Measurements from ENCODE around the gene HMCN1. TPM values are rescaled to one million over a fixed set of nuclear protein-coding genes. Genes with fewer than 3 reads are reported as not detected.

Gene HMCN1
- total and polyA plus RNA-seq, 4 experiments from 2014 or later: 0.19 to 0.29 TPM; not detected in 2

DNA sequence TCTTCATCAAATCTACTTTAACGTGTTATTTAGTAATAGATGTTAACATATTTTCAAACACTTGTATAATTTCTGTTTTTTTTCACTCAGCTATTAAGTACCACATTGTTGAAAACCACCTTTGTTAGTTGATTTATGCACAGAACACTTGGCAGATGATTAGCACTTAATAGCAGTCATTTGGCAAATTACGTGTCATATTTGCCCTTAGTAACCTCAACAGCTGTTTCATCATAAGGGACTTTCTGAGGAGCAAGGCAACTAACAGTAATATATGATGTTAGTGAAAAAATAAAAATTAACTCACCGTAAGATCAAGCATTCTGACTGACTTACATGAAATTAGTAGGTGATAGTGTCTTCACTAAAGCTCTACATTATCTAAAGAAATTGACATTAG, 186.4 kb downstream of the HMCN1 start:
- Mint-ChIP-seq H3K4me1 (no peaks in the 10 kb centered on the region), H3K4me3 (no peak overlapping the region)
- intact Hi-C loops (cut with micrococcal nuclease): no loop called here

DNA sequence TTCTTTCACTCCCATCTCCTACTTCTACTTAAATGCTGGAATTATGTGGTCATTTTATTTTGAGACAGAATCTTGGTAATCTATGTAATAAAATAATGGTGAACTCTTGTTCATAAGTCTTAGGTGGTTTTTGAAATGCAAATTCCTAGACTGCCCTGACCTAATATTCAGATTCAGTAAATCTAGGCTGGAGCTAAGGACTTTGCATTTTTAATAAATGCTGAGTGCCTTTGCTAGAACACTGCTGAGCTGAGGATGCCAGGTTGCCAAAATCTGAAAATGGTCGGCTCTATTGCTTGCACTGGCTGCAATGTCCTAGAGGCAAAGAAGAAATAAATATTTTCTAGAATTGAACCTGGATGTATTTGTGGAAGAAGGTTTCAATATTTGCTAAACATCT, 187.4 kb downstream of the HMCN1 start:
- Mint-ChIP-seq H3K4me3 (no peak overlapping the region), H3K27me3 (peaks cover 3% of the 10 kb centered on the region in 2 donors), H3K27ac (no peak overlapping the region), H3K4me1 (no peaks in the 10 kb centered on the region), H3K36me3 (no peaks in the 10 kb centered on the region), H3K9me3 (peaks cover 0 to 3% (median 0%) of the 10 kb centered on the region in 8 donors)
- Histone ChIP-seq H3K27me3 (ENCODE audit: insufficient read depth, low read length) (no peaks in the 10 kb centered on the region), H3K9me3 (ENCODE audit: control insufficient read depth in 1 of 2, low read length in 2 of 2) (no peaks in the 10 kb centered on the region), H3K4me3 (ENCODE audit: low read length in 2 of 2) (no peak overlapping the region), H3K27ac (ENCODE audit: low read depth, low read length) (no peak overlapping the region), H3K4me1 (ENCODE audit: insufficient read depth, low read length) (no peaks in the 10 kb centered on the region), H3K36me3 (ENCODE audit: insufficient read depth, low read length) (no peaks in the 10 kb centered on the region)
- intact Hi-C loops (cut with micrococcal nuclease): no loop called here
- ChIA-PET CTCF (ENCODE audit: partially characterized antibody) (no interaction called here), POLR2A (ENCODE audit: partially characterized antibody) (no interaction called here)
- DNase-seq: no peak

More for the DNA sequence above, 186.4 kb downstream of the HMCN1 start:
- Mint-ChIP-seq H3K9me3 (peaks cover 0 to 4% (median 0%) of the 10 kb centered on the region in 8 donors), H3K36me3 (no peaks in the 10 kb centered on the region), H3K27ac (no peak overlapping the region), H3K27me3 (peaks cover 3% of the 10 kb centered on the region in 2 donors)
- Histone ChIP-seq H3K36me3 (ENCODE audit: insufficient read depth, low read length) (no peaks in the 10 kb centered on the region), H3K27ac (ENCODE audit: low read depth, low read length) (no peak overlapping the region), H3K4me1 (ENCODE audit: insufficient read depth, low read length) (no peaks in the 10 kb centered on the region), H3K4me3 (ENCODE audit: low read length in 2 of 2) (no peak overlapping the region), H3K27me3 (ENCODE audit: insufficient read depth, low read length) (no peaks in the 10 kb centered on the region), H3K9me3 (ENCODE audit: control insufficient read depth in 1 of 2, low read length in 2 of 2) (no peaks in the 10 kb centered on the region)
- ChIA-PET POLR2A (ENCODE audit: partially characterized antibody) (no interaction called here), CTCF (ENCODE audit: partially characterized antibody) (no interaction called here)
- no peak for DNase-seq

DNA sequence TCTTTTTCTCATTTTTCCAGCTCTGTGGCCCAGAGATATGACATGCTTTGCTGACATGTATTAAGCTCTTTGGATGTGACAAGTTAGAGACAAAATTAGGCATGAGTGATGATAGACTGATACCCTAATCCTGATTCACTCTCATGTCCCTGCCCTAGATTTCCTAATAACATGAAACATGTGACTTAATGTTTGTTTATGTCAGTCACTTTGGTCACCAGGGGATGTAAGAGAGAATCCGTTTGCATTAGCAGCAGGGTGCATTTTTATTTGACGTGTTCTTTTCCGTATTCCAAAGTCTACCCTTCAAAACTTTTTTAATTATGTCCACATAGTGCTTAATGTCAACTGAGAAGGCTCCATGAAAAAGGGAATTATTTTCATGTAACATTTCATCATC, 192.4 kb downstream of the HMCN1 start:
- H3K4me1 Mint-ChIP-seq: no peaks in the 10 kb centered on the region
- H3K9me3 Mint-ChIP-seq: no peaks in the 10 kb centered on the region
- POLR2A ChIA-PET (ENCODE audit: partially characterized antibody): no interaction called here
- intact Hi-C loops (cut with micrococcal nuclease): no loop called here
- no peak overlapping the region for H3K27ac ChIP-seq (ENCODE audit: low read depth, low read length)
- H3K27ac Mint-ChIP-seq: no peak overlapping the region
- CTCF ChIA-PET (ENCODE audit: partially characterized antibody): no interaction called here
- H3K4me3 Mint-ChIP-seq: no peak overlapping the region
- peaks cover 3% of the 10 kb centered on the region in 2 donors for H3K27me3 Mint-ChIP-seq
- H3K4me1 ChIP-seq (ENCODE audit: insufficient read depth, low read length): no peaks in the 10 kb centered on the region
- no peak for DNase-seq
- no peaks in the 10 kb centered on the region for H3K27me3 ChIP-seq (ENCODE audit: insufficient read depth, low read length)
- no peaks in the 10 kb centered on the region for H3K36me3 ChIP-seq (ENCODE audit: insufficient read depth, low read length)
- no peaks in the 10 kb centered on the region for H3K36me3 Mint-ChIP-seq
- H3K9me3 ChIP-seq (ENCODE audit: control insufficient read depth in 1 of 2, low read length in 2 of 2): no peaks in the 10 kb centered on the region
- no peak overlapping the region for H3K4me3 ChIP-seq (ENCODE audit: low read length in 2 of 2)

DNA sequence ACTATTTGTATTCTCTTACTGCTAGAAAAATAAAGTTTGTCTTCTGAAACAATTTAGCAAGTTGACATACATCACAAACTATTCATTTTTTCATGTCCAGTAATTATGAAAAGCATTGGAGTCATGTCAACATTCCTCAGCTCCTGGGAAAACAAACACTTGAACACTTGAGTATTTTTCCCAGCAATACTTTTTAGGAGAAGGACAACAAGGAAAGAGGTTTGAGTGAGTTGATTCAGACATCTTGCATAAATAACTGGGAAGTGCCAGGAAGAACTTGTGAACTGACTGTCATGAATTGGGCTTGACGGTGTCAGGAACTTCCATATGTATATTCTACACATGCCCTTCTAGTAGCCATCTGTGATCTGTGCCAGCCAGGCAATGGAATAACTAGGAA, 195.6 kb downstream of the HMCN1 start:
- Mint-ChIP-seq H3K27ac (no peak overlapping the region), H3K36me3 (no peaks in the 10 kb centered on the region), H3K27me3 (peaks cover 5 to 6% of the 10 kb centered on the region in 2 donors), H3K4me1 (no peaks in the 10 kb centered on the region), H3K9me3 (no peaks in the 10 kb centered on the region), H3K4me3 (no peak overlapping the region)
- Histone ChIP-seq H3K27me3 (ENCODE audit: insufficient read depth, low read length) (no peaks in the 10 kb centered on the region), H3K9me3 (ENCODE audit: control insufficient read depth in 1 of 2, low read length in 2 of 2) (no peaks in the 10 kb centered on the region), H3K4me3 (ENCODE audit: low read length in 2 of 2) (no peak overlapping the region), H3K36me3 (ENCODE audit: insufficient read depth, low read length) (no peaks in the 10 kb centered on the region), H3K27ac (ENCODE audit: low read depth, low read length) (no peak overlapping the region), H3K4me1 (ENCODE audit: insufficient read depth, low read length) (no peaks in the 10 kb centered on the region)
- CTCF ChIA-PET (ENCODE audit: partially characterized antibody): no interaction called here
- POLR2A ChIA-PET (ENCODE audit: partially characterized antibody): no interaction called here
- intact Hi-C loops (cut with micrococcal nuclease): no loop called here
- DNase-seq: no peak

DNA sequence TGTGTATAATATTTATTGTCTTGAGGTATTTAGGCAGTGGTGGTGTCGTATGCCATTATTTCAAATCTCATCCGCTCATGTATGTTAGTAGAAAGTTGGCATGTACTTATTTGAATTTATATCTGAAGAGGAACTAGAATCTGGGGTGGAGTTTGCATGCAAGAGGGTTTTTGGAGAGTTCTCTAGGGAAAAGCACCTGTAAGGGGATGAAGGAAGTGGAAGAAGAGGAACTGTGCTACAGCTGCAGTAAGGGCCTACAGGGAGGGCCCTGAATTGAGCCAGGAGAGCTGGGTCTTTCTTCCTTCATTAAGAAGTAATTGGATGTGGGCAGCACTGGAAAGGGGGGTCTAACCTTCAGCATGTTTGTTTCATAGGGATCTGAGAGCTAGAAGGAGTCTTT, 197.2 kb downstream of the HMCN1 start:
- H3K4me3 Mint-ChIP-seq: no peak overlapping the region
- ChIA-PET CTCF (ENCODE audit: partially characterized antibody) (no interaction called here), POLR2A (ENCODE audit: partially characterized antibody) (no interaction called here)
- H3K36me3 Mint-ChIP-seq: no peaks in the 10 kb centered on the region
- Histone ChIP-seq H3K4me1 (ENCODE audit: insufficient read depth, low read length) (no peaks in the 10 kb centered on the region), H3K36me3 (ENCODE audit: insufficient read depth, low read length) (no peaks in the 10 kb centered on the region), H3K27me3 (ENCODE audit: insufficient read depth, low read length) (no peaks in the 10 kb centered on the region), H3K27ac (ENCODE audit: low read depth, low read length) (no peak overlapping the region), H3K9me3 (ENCODE audit: control insufficient read depth in 1 of 2, low read length in 2 of 2) (no peaks in the 10 kb centered on the region), H3K4me3 (ENCODE audit: low read length in 2 of 2) (no peak overlapping the region)
- no peak for DNase-seq
- intact Hi-C loops (cut with micrococcal nuclease): no loop called here
- no peaks in the 10 kb centered on the region for H3K9me3 Mint-ChIP-seq
- H3K27ac Mint-ChIP-seq: no peak overlapping the region
- H3K4me1 Mint-ChIP-seq: no peaks in the 10 kb centered on the region
- H3K27me3 Mint-ChIP-seq: peaks cover 2 to 3% of the 10 kb centered on the region in 2 donors

DNA sequence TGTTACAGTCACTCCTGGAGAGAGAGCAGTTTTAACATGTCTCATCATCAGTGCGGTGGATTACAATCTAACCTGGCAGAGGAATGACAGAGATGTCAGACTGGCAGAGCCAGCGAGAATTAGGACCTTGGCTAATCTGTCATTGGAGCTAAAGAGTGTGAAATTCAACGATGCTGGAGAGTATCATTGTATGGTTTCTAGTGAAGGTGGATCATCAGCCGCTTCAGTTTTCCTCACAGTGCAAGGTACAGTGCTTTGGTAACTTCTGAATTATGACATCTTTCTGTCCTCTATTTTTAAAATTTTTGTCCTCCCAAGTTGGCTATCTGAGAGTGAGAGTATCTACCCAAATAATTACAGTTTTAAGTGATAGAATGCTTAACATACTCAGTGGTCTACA, 199.4 kb downstream of the HMCN1 start:
- Histone ChIP-seq H3K9me3 (ENCODE audit: control insufficient read depth in 1 of 2, low read length in 2 of 2) (no peaks in the 10 kb centered on the region), H3K27ac (ENCODE audit: low read depth, low read length) (no peak overlapping the region), H3K4me1 (ENCODE audit: insufficient read depth, low read length) (no peaks in the 10 kb centered on the region), H3K27me3 (ENCODE audit: insufficient read depth, low read length) (no peaks in the 10 kb centered on the region), H3K36me3 (ENCODE audit: insufficient read depth, low read length) (no peaks in the 10 kb centered on the region), H3K4me3 (ENCODE audit: low read length in 2 of 2) (no peak overlapping the region)
- Mint-ChIP-seq H3K27me3 (peaks cover 2 to 3% of the 10 kb centered on the region in 2 donors), H3K9me3 (peaks cover 0 to 12% (median 2%) of the 10 kb centered on the region in 8 donors), H3K27ac (no peak overlapping the region), H3K4me3 (no peak overlapping the region), H3K36me3 (no peaks in the 10 kb centered on the region), H3K4me1 (no peaks in the 10 kb centered on the region)
- no peak for DNase-seq
- CTCF ChIA-PET (ENCODE audit: partially characterized antibody): no interaction called here
- POLR2A ChIA-PET (ENCODE audit: partially characterized antibody): no interaction called here
- intact Hi-C loops (cut with micrococcal nuclease): no loop called here

DNA sequence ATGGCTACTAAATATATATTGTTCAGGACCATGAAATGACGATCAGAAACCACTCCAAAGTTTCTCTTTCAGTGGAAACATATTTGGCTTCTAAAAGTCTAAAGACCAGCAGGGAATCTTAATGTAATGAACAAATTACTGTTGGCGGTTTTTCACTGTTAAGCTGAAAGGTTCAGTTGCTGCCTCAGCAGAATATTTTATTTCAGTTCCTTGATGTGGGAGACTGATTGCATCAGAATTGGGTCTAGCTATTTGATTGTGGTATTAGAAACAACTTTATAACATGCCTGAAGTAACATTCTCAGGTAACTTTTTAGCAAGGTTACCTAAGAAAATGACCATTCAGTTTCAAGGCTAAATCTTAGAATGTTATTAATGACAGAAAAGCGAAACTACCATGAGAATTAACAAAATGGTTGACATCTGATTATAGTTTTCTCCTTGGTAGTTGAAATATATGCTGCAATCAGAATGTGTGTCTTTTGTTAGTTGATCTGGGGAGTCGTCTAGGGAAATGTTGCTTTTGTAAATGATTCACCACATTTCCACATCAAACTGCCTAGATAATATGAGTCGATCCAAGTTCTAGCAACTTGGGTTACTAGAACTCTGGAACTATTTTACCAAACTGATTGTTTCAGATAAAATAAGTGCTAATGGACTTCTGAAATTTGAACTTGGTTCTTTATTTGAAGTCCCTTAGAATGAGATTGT, 200.4 kb downstream of the HMCN1 start:
- H3K27ac Mint-ChIP-seq: no peak overlapping the region
- CTCF ChIA-PET (ENCODE audit: partially characterized antibody): no interaction called here
- H3K36me3 ChIP-seq (ENCODE audit: insufficient read depth, low read length): no peaks in the 10 kb centered on the region

More for the DNA sequence above, 200.4 kb downstream of the HMCN1 start:
- no peak for DNase-seq
- POLR2A ChIA-PET (ENCODE audit: partially characterized antibody): no interaction called here
- H3K9me3 ChIP-seq (ENCODE audit: control insufficient read depth in 1 of 2, low read length in 2 of 2): no peaks in the 10 kb centered on the region
- H3K27ac ChIP-seq (ENCODE audit: low read depth, low read length): no peak overlapping the region
- intact Hi-C loops (cut with micrococcal nuclease): no loop called here
- H3K4me1 ChIP-seq (ENCODE audit: insufficient read depth, low read length): no peaks in the 10 kb centered on the region
- Mint-ChIP-seq H3K27me3 (peaks cover 2 to 3% of the 10 kb centered on the region in 2 donors), H3K4me3 (no peak overlapping the region), H3K4me1 (no peaks in the 10 kb centered on the region), H3K36me3 (no peaks in the 10 kb centered on the region), H3K9me3 (peaks cover 0 to 12% (median 2%) of the 10 kb centered on the region in 8 donors)
- no peaks in the 10 kb centered on the region for H3K27me3 ChIP-seq (ENCODE audit: insufficient read depth, low read length)
- H3K4me3 ChIP-seq (ENCODE audit: low read length in 2 of 2): no peak overlapping the region

All from CD4-positive, alpha-beta memory T cell (primary cell).